CD4-positive, alpha-beta T cell treated with Interleukin-6 for 4 hours (primary cell): Measurements from ENCODE around the gene SPAG6.
A peak's percentile ranks its signal among the peaks of the same experiment; 100 is the strongest.

Experiments
- DNase-seq: peaks from one replicate; pipeline ENCODE4 v3.0.0-alpha.2; 2020; ENCODE audit warnings: mixed read lengths

The SPAG6 gene

DNA sequence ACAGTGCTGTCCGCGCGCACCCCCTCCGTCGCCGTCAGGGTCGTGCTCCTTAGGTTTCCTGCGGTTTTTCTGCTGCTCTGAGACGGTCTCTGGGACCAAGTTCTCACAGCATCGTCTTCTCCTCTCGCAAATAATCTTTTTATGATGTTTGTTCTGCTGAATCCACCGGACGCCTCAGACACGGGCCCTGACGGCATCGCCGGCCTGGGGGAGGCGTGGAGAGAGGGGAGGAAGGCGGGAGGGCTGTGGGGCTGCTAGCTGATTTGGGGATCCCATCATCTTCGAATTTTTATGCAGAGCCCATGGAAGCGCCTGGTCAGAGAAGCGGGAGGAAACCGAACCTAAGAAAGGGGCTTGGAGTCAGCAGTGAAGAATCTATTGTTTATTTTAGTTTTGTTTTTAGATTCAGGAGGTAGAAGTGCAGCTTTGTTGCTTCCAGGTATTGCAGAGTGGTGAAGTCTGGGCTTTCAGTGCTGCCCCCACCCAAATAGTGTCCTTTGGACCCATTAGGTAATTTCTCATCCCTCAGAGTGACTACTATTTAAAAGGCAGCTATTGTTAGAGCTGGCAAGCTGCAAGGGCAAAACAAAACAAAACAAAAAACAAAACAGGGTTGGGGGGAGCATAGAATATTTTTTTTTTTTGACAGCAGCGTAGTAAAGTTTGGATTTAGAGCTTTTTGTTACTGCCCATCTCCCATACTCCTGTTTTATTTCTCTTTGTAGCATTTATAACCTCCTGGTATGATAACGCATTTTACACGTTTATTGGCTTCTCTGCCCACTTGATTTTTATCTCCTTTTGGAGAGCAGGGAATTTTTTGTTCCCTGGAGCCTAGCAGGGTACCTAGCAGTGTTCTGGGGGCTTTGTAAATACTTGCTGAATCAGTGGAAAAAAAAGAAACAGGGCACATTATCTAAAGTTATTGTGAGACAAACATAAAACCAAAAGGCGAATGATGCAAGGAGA, 92.6 kb downstream of the SPAG6 start:
- peak; percentile 60 for DNase-seq

DNA sequence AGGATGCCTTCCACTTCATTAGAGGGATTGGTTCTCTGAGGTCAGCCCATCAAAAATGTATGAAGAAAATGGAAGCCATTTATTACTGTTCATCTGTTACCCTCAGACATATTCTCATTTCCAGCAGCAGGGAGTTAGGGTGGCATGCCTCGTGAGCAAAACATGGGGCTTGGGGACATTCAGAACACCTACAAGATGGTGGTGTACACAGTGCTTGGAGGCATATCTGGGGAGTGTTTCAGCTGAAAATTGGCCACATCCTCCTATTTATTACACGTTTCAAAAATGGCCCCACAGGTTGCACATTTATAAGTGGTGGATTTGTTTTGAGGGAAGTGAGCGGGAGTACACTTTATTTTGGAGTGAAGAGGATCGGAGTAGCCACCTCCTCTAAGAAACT, 93.4 kb downstream of the SPAG6 start:
- no peak for DNase-seq

DNA sequence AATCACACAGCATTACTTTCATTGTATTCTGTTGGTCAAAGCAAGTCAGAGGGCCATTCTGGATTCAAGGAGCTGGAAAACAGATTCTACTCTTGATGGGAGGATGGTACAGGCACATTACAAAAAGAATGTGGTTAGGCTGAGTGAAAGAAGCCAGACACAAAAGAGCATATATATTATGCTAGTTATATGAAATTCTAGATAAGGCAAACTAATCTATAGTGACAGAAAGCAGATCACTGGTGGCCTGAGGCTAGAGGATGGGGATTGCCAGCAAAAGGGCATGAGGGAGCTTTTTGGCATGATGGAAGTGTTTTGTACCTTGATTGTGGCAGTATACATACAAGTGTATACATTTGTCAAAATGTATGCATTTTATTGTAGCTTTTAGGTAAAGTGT, 96.8 kb downstream of the SPAG6 start:
- DNase-seq, result no peak

- no peak for DNase-seq
These were observed 97.2 kb downstream of the SPAG6 start for GRCh38 chr10:22442468-22442867.

GRCh38 chr10:22443175-22443901, 98.0 kb downstream of the SPAG6 start:
- no peak for DNase-seq

DNA sequence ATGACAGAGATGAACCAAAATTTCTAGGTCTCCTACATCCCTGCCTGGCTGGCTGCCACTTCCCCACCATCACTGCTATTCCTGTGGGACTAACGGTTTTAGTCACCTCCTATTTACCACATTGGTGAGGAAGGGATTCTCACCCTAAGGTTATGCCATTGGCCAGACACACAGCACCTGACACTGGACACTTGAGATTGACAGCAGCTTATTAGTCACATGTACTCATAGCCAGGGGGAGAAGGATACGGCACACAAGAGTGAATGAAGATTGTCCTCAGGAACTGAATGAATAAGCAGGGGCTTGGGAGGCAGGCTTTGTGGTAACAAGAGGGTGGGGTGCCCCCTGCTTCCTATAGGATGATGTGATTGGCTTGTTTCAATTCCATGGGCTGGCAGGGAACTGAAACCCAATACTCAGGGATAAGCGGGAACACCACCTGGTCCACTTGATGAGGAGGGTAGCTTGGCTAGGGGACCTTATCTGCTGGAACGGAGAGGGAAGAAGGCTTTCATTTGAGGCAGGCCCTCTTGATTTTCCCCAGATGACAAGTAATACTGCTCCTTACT, 99.0 kb downstream of the SPAG6 start:
- no peak for DNase-seq

- no peak for DNase-seq
These were observed 100.2 kb downstream of the SPAG6 start for GRCh38 chr10:22445495-22445894.

DNA sequence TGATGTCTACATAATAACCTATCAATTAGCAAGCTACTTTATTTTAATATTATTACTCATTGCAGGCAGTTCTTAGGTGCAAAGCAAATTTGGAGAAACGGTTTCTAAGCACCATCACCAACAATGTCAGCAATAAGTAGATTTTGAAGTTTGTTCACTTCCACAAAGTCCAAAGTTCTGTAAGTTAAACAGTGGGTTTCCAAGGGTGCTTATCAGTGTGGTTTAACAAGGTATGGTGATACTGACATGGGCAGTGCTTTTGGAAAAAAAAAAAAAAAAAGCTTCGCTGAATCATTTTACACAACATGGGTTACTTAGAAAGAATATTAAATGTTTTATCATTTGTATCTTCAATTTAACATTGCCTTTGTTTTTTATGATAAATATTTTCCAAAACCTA, 101.8 kb downstream of the SPAG6 start:
- no peak for DNase-seq

DNA sequence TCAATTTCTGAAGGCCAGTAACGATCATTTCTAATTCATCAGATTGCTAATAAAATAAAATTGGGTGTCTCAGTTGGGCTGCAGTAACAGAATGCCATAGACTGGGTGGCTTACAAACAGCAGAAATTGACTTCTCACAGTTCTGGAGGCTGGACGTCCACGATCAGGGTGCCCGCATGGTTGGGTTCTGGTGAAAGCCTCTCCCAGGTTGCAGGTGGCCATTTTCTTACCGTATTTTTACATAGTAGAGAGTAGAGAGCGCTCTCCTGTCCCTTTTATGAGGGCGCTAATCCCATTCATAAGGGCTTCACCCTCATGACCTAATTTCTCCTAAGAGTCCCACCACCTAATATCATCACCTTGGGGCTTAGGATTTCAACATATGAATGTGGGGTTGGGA, 106.0 kb downstream of the SPAG6 start:
- DNase-seq, result no peak

DNA sequence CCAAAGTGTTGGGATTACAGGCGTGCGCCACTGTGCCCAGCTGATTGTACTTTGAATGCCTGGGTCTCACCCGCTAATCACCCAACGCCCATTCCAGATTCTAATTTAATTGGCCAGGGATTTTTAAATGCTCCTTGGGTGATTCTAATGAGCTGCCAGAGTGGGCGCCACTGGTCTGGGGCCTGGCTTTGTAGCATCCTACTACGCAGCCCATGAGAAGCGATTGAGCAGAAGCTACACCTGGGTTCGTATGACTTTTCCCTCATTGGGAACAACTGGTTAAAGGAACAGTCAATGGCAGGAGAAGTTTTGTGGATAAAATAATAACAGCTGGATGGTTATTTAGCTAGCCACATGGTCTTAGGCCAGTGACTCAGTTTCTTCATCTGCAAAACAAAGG, 108.0 kb downstream of the SPAG6 start:
- no peak for DNase-seq

DNA sequence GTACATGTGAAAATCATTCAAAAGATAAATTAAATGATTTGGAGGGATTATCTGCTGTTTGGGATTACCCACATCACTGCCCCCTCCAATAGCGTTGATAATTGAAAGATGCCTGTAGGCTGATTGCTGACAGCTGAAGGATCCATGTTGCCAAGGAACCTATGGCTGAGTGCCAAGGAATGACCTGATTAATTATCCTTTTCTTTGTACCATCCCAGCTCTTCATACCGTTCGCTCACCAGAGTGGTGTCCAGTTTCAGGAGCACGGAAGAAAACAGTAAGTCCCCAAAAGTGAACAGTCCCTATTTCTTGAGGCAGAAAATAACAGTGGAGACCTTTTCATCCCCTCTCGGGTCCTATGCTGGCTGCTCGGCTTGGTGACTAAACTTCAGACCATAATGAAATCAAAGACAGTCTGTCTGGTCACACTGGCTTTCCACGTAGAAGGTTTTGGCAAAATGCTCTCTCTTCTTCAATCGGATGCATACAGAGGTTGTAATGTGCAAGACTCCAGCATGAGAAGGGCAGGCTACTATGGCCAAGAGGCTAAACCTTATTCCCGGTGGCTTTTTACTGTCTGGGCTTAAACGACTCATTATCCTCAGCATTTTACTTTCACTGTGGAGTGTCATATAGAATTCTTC, 108.8 kb downstream of the SPAG6 start:
- DNase-seq, result no peak

GRCh38 chr10:22454634-22455033, 109.3 kb downstream of the SPAG6 start:
- no peak for DNase-seq

GRCh38 chr10:22455068-22455857, 110.0 kb downstream of the SPAG6 start:
- DNase-seq, result no peak

DNA sequence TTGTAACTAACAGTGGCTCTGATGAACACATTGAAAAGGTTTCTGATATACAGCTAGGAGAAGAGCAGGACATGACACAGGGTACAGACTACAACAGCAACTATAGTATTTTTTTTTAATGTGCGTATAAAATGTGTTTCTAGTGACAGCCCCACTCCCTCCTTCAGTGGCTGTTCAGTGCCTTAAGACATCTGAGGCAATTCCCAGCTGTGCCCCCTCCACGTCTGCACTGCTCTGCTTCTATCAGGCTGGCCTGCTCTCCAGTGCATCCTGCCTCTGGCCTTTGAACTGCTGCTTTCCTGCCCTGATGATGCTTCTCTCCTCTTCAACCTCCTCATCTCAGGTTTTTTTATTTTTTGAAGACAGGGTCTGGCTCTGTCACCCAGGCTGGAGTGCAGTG, 111.2 kb downstream of the SPAG6 start:
- DNase-seq, result no peak

- no peak for DNase-seq
These were observed 113.2 kb downstream of the SPAG6 start for GRCh38 chr10:22458272-22459038.

DNA sequence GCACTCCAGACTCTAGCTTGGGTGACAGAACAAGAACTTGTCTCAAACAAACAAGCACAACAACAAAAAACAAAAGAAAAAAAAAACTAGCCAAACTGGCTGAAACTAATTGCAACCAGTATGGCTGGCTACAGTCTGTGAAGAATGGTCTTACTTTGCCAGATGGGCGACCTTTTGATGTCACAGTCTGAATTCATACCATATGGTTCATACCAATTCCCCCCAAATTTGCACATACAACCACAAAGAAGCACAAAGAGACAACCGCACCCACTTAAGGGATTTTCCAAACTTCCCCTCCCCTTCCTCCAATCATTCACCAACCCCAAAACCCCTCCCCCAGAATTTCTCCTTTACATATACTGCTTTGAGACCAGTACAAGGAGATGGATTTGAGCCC, 114.2 kb downstream of the SPAG6 start:
- no peak for DNase-seq

GRCh38 chr10:22460101-22460500, 114.8 kb downstream of the SPAG6 start:
- DNase-seq, result no peak

GRCh38 chr10:22460531-22461403, 115.5 kb downstream of the SPAG6 start:
- DNase-seq, result no peak

DNA sequence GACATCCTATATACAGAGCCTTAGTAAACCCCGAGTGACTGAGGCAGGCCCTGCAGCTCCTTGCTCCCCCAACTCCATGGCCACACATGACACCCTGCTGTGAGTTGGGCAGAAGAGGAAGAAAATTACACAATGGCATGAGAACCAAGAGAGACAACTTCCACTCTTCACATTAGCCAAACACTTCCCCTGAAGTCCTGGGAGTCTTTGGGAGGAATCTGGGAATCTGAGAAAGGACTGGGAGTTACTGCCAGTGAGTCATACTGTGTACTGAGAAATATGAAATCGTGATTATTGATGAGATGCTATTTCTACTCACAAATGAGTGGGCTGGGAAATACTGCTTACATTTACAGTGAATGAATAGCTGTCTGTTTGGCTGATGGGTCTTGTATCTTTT, 116.6 kb downstream of the SPAG6 start:
- no peak for DNase-seq

DNA sequence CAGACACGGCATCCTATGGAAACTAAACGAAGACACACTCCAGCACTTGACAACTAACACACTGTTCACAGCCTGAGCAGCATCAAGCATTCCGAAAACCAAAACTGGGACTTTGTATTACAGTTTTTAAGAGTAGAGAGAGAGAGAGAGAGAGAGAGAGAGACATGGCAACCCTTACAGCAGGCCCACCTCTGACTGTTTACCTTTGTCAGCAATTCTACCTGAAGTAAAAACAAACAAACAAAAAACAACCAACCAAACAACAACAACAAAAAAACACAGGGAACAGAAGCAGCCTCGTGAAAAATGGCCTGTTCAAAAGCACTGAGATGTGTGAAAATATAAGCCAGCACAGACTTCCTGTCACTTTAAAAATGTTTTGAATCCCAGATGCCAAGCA, 118.0 kb downstream of the SPAG6 start:
- DNase-seq, result no peak
